PC-3 (cell line): ENCODE data around the gene SLC35F1.

Source experiments
- EZH2 ChIP-seq: fragments of 300-600 bp; sonication (generic); IDR thresholded peaks from one replicate; pipeline ENCODE4 v1.6.1; 2017; ENCODE audit warnings: antibody characterized with exemption, mild to moderate bottlenecking, low read length; ENCODE audit not compliant: unreplicated experiment
- EZH2phosphoT487 ChIP-seq: fragments of 300-600 bp; sonication (generic); IDR thresholded peaks from 2 replicates; pipeline ENCODE4 v1.6.1; 2018; ENCODE audit warnings: mild to moderate bottlenecking, antibody characterized with exemption, low read length, borderline replicate concordance
- TF ChIP-seq, protein P1 (sequence below): fragments of 300-600 bp; sonication (generic); conservative IDR thresholded peaks from 2 replicates; pipeline ENCODE4 v1.5.1; 2017; ENCODE audit warnings: antibody characterized with exemption, low read depth, mild to moderate bottlenecking, low read length

DNA sequence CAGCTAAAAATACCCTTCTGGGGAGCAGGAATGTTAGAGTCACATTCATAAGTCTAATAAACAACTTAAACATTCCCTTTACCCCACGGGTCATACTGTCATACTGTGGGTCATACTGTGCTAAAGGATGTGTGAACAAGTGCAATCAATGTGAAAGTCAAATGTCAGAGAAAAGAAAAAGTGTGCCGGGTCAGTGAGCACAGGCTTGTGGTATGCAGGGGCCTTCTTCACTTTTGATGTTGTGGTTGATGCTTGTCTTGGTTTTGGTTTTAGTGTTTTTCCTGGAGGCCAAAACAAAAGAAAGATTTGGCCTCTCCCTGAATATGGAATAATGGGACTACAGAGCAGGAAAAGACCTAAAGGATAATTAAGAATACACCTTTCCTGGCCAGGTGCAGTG is 373.1 kb downstream of the SLC35F1 start:
- TF ChIP-seq, protein P1, sequence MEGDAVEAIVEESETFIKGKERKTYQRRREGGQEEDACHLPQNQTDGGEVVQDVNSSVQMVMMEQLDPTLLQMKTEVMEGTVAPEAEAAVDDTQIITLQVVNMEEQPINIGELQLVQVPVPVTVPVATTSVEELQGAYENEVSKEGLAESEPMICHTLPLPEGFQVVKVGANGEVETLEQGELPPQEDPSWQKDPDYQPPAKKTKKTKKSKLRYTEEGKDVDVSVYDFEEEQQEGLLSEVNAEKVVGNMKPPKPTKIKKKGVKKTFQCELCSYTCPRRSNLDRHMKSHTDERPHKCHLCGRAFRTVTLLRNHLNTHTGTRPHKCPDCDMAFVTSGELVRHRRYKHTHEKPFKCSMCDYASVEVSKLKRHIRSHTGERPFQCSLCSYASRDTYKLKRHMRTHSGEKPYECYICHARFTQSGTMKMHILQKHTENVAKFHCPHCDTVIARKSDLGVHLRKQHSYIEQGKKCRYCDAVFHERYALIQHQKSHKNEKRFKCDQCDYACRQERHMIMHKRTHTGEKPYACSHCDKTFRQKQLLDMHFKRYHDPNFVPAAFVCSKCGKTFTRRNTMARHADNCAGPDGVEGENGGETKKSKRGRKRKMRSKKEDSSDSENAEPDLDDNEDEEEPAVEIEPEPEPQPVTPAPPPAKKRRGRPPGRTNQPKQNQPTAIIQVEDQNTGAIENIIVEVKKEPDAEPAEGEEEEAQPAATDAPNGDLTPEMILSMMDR: no peak
- no peak for TF ChIP-seq EZH2
- TF ChIP-seq EZH2phosphoT487: no peak
